Stimulated activated naive CD4-positive, alpha-beta T cell (primary cell): ENCODE measurements around the gene DCST1.
A peak's percentile ranks its signal among the peaks of the same experiment; 100 is the strongest.

ENCODE experiments used
- DNase-seq, 6 experiments: peaks; one replicate each; lab custom pipeline; 2025; lab: John Stamatoyannopoulos, UW

The DCST1 gene

DNA sequence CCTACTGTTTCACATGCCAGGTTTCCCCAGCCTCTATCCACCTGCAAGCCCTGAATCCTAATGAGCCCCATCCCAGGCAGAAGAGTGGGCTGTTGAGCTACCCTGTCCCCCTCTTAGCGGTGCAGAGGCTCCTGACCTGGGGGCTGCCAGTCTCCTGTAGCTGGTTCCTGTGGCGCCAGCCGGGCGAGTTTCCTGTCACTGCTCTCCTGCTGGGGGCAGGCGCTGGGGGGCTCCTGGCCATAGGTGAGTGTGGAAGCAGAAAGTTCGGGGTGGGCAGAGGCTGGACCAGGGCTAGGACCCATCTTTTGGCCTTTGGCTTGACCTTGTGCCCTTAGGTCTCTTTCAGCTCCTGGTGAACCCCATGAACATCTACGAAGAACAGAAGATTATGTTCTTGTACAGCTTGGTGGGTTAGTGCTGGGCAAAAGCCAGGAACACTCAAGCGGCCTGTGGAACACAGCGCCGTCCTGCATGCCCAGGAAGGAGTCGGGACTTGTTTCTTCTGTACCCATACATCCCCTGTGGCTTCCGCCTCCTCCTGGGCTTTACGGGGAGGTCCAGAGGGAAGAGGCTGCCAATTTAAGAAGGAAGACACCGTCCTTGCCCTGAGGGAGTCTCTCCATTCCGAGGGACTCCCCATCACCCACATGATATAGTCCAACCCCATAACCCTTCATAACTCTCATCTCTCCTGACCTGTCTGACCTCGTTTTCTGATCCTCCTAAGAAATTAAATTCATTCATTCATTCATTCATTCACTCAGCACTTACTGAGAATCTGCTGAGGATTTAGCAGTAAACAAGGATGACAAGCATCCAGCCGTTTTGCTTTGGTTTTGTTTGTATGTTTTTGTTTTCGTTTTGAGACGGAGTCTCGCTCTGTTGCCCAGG, 939 bp downstream of the DCST1 start:
- no peak for DNase-seq

DNA sequence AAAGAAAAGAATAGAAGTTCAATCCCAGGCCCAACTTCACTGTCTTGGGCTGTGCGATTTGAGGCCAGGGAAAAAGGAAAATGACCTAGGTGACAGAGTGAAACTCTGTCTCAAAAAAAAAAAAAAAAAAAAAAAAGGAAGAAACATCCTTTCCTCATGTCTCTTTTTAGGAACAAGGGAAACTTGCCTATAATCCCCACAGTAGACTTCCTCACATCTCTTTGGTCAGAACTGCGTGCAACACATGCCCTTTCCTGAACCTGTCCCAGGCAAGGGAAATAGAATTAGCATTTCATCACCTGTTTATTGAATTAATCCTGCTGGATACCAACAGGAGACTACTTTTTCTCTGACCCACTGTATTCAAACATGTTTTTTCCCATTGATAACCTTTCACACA, 2.3 kb downstream of the DCST1 start:
- DNase-seq: no peak

- no peak for DNase-seq
These were observed 3.4 kb downstream of the DCST1 start for GRCh38 chr1:155037043-155037442.

DNA sequence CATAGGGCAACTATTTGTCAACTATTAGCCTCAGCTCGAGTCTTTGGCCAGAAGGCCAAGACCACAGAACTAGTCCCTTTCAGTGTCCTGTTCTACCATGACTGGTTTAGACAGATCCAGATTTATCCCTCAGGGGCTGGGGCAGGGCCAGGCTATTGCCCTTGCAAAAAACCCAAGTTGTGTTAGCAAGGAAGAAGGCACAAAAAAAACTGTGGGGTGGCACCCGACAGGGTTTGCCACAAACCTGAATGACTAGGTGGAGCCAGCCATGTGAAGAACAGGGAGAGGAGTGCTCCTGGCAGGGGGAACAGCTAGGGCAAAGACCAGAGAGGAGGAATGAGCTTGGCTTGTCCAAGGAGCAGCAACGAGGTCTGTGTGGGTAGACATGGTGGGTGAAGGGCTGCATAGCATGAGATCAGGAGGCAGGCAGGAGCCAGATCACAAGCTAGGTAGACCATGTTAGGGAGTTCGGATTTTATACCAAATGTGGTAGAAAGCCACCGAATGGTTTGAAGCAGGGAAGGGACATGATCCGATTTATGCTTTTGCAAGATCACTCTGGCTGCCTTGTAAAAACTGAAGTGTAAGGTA, 4.3 kb downstream of the DCST1 start:
- no peak for DNase-seq

DNA sequence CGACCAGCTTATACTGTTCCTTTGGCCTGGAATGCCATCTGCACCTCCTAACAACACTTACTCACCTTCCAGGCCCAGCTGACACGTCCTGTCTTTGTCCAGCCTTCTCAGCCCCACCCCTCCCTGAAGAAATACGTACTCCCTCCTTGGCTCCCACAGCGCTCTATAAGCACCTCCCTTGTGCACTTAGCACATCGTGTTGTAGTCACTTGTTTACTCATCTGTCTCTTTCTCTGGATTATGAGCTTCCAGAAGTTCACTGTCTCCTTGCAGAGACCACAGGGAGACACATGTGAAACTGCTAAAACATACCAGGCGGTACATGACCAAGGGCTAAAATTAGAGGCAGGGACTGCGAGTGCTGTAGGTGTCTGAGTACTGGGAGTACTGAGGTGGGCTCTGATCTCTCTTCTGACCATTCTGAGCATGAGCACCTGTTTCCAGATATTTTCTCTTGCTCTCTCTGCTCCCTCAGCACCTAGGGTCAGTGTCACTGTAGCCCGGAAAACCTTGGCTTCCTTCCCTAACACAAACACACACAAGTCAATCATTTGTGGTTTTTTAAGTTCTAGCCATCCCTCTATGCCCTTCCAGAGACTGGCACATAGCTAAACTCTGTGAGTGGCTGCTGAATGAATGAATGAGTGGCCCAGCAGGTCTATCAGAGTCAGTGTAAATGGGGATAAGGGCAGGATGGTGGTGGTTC, 5.1 kb downstream of the DCST1 start:
- no peak for DNase-seq

DNA sequence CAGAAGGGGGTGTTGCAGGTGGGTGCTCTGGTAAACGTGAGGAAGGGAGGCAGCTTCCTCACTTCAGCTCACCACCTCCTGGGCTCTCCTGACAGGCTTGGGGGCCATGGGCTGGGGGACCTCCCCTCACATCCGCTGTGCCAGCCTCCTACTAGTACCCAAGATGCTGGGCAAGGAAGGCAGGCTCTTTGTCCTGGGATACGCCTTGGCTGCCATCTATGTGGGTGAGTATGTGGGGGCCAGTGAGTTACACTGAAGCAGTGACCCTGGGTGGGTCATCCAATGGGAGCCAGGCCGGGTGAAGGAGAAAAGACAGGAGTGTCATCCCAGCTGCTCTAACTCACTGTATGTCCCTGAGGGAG, 5.7 kb downstream of the DCST1 start:
- DNase-seq: no peak

- no peak for DNase-seq
These were observed 6.9 kb downstream of the DCST1 start for GRCh38 chr1:155040358-155041093.

- DNase-seq: no peak
These were observed 9.2 kb downstream of the DCST1 start for GRCh38 chr1:155042789-155043188.

DNA sequence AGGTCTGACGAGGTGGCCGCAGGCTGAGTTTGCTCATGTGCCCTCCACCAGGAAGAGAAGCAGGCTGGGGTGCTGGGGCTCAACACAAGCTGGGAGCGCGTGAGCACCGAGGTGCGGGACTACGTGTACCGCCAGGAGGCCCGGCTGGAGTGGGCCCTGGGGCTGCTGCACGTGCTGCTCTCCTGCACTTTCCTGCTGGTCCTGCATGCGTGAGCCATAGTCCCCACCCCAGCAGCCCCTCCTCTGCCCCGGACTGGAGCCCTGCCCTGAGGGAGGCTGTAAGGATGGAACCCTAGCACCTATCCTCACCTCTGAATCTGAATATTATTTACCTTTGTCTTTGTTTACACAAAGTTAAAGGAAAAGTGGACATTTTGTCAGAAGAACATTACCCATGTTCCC, 9.7 kb downstream of the DCST1 start:
- DNase-seq: no peak

- DNase-seq: no peak
These were observed 10.2 kb downstream of the DCST1 start for GRCh38 chr1:155043793-155044192.

DNA sequence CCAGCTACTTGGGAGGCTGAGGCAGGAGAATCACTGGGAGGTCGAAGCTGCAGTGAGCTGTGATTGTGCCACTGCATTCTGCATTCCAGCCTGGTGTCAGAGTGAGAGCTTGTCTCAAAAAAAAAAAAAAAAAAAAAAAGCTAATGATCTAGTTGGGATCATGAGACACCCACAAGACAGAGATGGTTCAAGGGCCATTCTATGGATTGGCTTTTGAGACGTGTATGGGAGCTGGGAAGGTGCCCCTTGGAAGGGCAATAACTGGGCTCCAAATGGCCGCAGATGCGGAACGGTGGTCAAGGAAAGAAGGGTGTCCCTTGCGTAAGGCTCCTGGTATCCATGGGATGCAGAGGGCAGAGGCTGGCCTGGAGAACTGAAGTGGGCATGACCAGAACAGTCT, 10.7 kb downstream of the DCST1 start:
- DNase-seq: no peak

DNA sequence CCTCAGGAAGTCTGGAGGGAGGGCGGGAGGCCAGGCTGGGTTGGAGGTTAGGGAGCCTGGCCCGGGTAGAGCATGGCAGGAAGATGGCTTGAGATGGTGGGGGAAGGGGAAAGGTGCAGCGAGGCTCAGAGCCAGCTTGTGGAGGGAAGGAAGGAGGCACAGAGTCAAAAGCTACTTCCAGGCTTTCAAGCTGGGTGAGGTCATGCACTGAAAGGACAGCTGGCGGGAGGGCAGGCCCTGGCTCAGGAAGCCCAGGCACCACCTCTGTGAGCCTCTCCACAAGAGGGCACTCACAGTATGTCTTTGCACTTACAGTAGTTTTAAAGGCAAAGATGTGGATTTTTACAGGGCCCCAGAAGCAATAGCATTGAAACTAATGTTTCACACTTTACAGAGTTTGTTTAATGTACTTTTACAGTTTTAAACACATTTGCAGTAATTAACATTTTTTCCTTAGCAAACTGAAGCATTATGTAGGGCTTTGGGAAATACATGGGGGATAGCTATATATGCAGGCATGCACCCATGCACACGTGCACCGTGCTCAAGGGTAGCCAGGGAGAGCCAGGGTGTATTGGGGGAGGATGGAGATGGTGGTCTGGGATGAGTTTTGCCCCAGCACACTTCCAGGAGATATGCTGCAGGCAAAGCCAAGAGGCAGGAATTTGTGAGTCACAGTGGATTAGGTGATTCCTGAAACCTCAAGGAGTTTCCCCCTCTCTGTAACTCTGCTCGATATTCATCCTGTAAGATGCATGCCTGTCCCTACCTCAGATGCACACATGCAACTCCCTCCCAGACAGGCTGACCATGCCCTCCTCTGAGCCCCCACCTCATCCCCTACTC, 11.4 kb downstream of the DCST1 start:
- peak; percentile 11 to 70 (median 46) for DNase-seq

- DNase-seq: no peak
These were observed 15.1 kb downstream of the DCST1 start for GRCh38 chr1:155048449-155049334.

DNA sequence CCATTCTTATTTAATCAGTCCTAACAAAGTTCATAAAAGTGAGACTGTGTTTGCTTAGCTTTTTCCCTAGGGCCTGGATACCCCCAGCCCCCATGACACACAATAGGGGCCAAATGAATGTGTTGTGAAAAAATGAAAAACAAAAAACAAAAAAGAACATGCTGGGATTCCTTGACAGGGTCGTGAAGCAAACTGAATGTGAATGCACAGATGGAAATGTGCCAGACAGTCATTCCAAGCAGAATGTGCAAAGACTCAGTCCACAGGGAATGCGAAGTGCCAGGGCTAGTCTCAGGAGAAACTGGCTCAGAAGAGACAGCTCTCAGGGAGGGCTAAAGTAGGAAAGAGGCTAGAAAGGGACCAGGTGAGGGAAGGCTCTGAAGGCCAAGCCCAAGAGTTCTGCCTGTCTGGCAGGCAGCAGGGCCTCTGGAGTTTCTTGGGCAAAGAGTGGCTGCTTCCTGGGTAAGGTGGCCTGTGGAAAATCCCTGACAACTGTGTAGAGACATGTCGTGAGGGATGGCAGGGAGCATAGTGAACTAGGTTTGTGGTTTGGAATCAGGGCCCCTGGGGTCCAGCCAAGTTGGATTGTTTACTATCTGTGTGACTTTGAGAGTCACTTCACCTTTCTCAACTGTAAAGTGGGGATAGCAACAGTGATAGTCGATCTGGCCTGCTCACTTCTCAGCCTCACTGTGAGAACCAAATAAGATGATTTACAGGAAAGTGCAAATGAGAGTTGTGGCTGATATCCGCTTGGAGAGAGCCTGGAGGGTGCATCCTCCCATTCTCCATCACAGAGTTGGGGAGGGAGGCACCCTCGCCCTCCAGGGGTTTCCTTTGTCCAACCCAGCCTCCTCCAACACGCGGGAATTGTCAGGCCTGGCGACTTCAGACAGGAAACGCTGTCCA, 16.3 kb downstream of the DCST1 start:
- peak in 1 of 6 experiments; percentile 24 for DNase-seq

- DNase-seq: peak; percentile 56 to 79 (median 76)
These were observed 17.1 kb downstream of the DCST1 start, which contains the start of gene ADAM15 for GRCh38 chr1:155050560-155051341. Gene ADAM15 (plus strand): TSS chr1:155051316. CDS start chr1:155051387, 71 bp downstream.

- no peak for DNase-seq
These were observed 17.7 kb downstream of the DCST1 start for GRCh38 chr1:155051342-155051776.

GRCh38 chr1:155051777-155052398, 18.3 kb downstream of the DCST1 start:
- peak in 5 of 6 experiments; percentile 15 to 62 (median 38) for DNase-seq
